AG04450 (cell line): ENCODE measurements around the gene RELN. TPM values are rescaled to one million over a fixed set of nuclear protein-coding genes. Genes with fewer than 3 reads are reported as not detected.
A peak's percentile ranks its signal among the peaks of the same experiment; 100 is the strongest.

ENCODE experiments used
- CTCF ChIA-PET: fragments of 300-600, 350-600 bp; formaldehyde crosslinking; extraction: SDS; loops from one replicate; lab custom pipeline; 2022; ENCODE audit warnings: antibody characterized with exemption, inconsistent platforms; lab: Charles Lee
- POLR2A ChIA-PET: fragments of 350-600 bp; formaldehyde crosslinking; extraction: SDS; loops from one replicate; lab custom pipeline; 2021; ENCODE audit warnings: antibody characterized with exemption, inconsistent platforms; lab: Yijun Ruan, JAX
- DNase-seq: peaks from one replicate; pipeline ENCODE4 v3.0.0-alpha.2; 2011; ENCODE audit warnings: low read depth, low spot score
- H3K27ac ChIP-seq: one replicate; pipeline ENCODE4 v1.5.1; 2012; ENCODE audit warnings: low read depth, low read length, control low read depth
- H3K27me3 ChIP-seq: one replicate; pipeline ENCODE4 v1.6.0; 2012; ENCODE audit warnings: low read length; ENCODE audit not compliant: control insufficient read depth, insufficient read depth
- H3K4me3 ChIP-seq: 2 replicates; pipeline ENCODE4 v1.5.1; 2011; ENCODE audit warnings: mild to moderate bottlenecking, low read depth, low read length, control low read depth
- H3K9me3 ChIP-seq: 2 replicates; pipeline ENCODE4 v1.5.1; 2012; ENCODE audit warnings: low read length; ENCODE audit not compliant: control insufficient read depth, insufficient read depth
- CTCF ChIP-seq: IDR thresholded peaks from 2 replicates; pipeline ENCODE4 v1.5.1; 2011; ENCODE audit warnings: low read depth, low read length, control low read depth, inconsistent platforms
- polyA plus RNA-seq: library from polyadenylated mRNA; depleted of rRNA; stranded (reverse); fragments of >200 nt; gene quantifications from 2 replicates; pipeline ENCODE4 v1.2.3, GENCODE V29; 2011

Gene RELN
- polyA plus RNA-seq, 1 experiment: 7.6 TPM

GRCh38 chr7:103466814-103467213, 522.6 kb downstream of the RELN start:
- TF ChIP-seq CTCF: no peak
- CTCF ChIA-PET: no interaction called here

GRCh38 chr7:103462358-103462757, 527.1 kb downstream of the RELN start:
- no peak for DNase-seq
- Histone ChIP-seq H3K27me3 (peaks cover 2% of the 10 kb centered on the region), H3K27ac (no peak overlapping the region), H3K9me3 (no peaks in the 10 kb centered on the region), H3K4me3 (no peak overlapping the region)
- ChIA-PET CTCF (interaction anchor here (2.4 kb wide), 1 partner anchor 16 kb away, joined by 8 read pairs; no protein-coding TSS in a partner anchor), POLR2A (no interaction called here)
- no peak for TF ChIP-seq CTCF

More at GRCh38 chr7:103466814-103467213, 522.6 kb downstream of the RELN start:
- peaks cover 2% of the 10 kb centered on the region for H3K27me3 ChIP-seq
- no peak for DNase-seq
- POLR2A ChIA-PET: no interaction called here
- no peak overlapping the region for H3K4me3 ChIP-seq
- H3K27ac ChIP-seq: no peak overlapping the region
- H3K9me3 ChIP-seq: no peaks in the 10 kb centered on the region

GRCh38 chr7:103447073-103447960, 542.1 kb downstream of the RELN start:
- peak; percentile 0 for DNase-seq
- H3K27me3 ChIP-seq: peaks cover 38% of the 10 kb centered on the region
- no peaks in the 10 kb centered on the region; the same call in 1 of the 2 replicates for H3K9me3 ChIP-seq
- CTCF ChIA-PET: interaction anchor here (0.6 to 1.4 kb wide), 18 partner anchors 9 to 1997 kb away, joined by 3 to 13 read pairs (median 3); no protein-coding TSS in a partner anchor
- H3K27ac ChIP-seq: no peak overlapping the region
- POLR2A ChIA-PET: no interaction called here
- H3K4me3 ChIP-seq: no peak overlapping the region
- peak; percentile 87 for TF ChIP-seq CTCF

- ChIA-PET CTCF (interaction anchor here (0.5 to 1.4 kb wide), 14 partner anchors 10 to 1131 kb away, joined by 3 to 13 read pairs (median 3); no protein-coding TSS in a partner anchor), POLR2A (no interaction called here)
- DNase-seq: no peak
- Histone ChIP-seq H3K9me3 (no peaks in the 10 kb centered on the region; the same call in 1 of the 2 replicates), H3K27me3 (peaks cover 42% of the 10 kb centered on the region), H3K4me3 (peak within 1 kb of the TSS; percentile 42), H3K27ac (no peak within 1 kb of the TSS)
- TF ChIP-seq CTCF: no peak
Measured at GRCh38 chr7:103446049-103446520, 543.4 kb downstream of the RELN start, which contains the start of gene SLC26A5. SLC26A5 (minus strand) TSS chr7:103446207; CDS start chr7:103421514, 24,693 bp downstream.
